A673 (cell line): Measurements from ENCODE around the gene TMEM61. TPM values are rescaled to one million over a fixed set of nuclear protein-coding genes. Genes with fewer than 3 reads are reported as not detected.
"Not testable (repeated sequence)": the region's sequence is repeated elsewhere in the genome, so short reads cannot be mapped to it uniquely, and the experiment has no call there.

Source experiments
- Bru-seq: library from RNA; stranded (reverse); fragments of 400-500 nt; gene quantifications from one replicate; lab custom pipeline; 2021; lab: Mats Ljungman, UMichigan
- BruChase-seq, 2 experiments: library from RNA; stranded (reverse); fragments of 400-500 nt; gene quantifications; one replicate each; lab custom pipeline; 2021; lab: Mats Ljungman, UMichigan
- BruUV-seq: library from RNA; stranded (reverse); fragments of 400-500 nt; replicated peaks from 2 replicates; lab custom pipeline; 2021; lab: Mats Ljungman, UMichigan
- CTCF ChIA-PET: fragments of 300-600 bp; sonication (Branson Sonifier 250); formaldehyde crosslinking; loops from one replicate; lab custom pipeline; 2022; ENCODE audit warnings: antibody characterized with exemption; lab: Charles Lee
- POLR2A ChIA-PET: fragments of 300-600 bp; sonication (Branson Sonifier 250); formaldehyde crosslinking; loops from one replicate; lab custom pipeline; 2022; ENCODE audit warnings: antibody characterized with exemption; ENCODE audit not compliant: low non-redundant PET; lab: Charles Lee
- DNase-seq: peaks from one replicate; pipeline ENCODE4 v3.0.0-alpha.2; 2015; ENCODE audit warnings: low spot score
- H3K27ac ChIP-seq: fragments of 200-600 bp; sonication (generic); 2 replicates; pipeline ENCODE4 v1.5.1; 2016; ENCODE audit warnings: mixed run types, low read depth, mild to moderate bottlenecking, mixed read lengths, antibody characterized with exemption, low read length; ENCODE audit not compliant: poor library complexity, severe bottlenecking
- H3K27me3 ChIP-seq: fragments of 200-600 bp; sonication (generic); replicated peaks from 2 replicates; pipeline ENCODE4 v1.6.1; 2017; ENCODE audit warnings: mixed run types, low read depth, mild to moderate bottlenecking, mixed read lengths, antibody characterized with exemption, low read length; ENCODE audit not compliant: insufficient read depth, poor library complexity
- H3K36me3 ChIP-seq: fragments of 200-600 bp; sonication (generic); 2 replicates; pipeline ENCODE4 v1.6.1; 2016; ENCODE audit warnings: mixed run types, mild to moderate bottlenecking, mixed read lengths, antibody characterized with exemption, low read length; ENCODE audit not compliant: insufficient read depth, poor library complexity, severe bottlenecking
- H3K4me1 ChIP-seq: fragments of 200-600 bp; sonication (generic); 2 replicates; pipeline ENCODE4 v1.6.1; 2017; ENCODE audit warnings: mixed run types, mild to moderate bottlenecking, mixed read lengths, antibody characterized with exemption, low read length; ENCODE audit not compliant: insufficient read depth, poor library complexity, severe bottlenecking
- H3K4me3 ChIP-seq: fragments of 200-600 bp; sonication (generic); 2 replicates; pipeline ENCODE4 v1.5.1; 2016; ENCODE audit warnings: low read depth, mixed run types, mild to moderate bottlenecking, mixed read lengths, low read length; ENCODE audit not compliant: poor library complexity, severe bottlenecking
- H3K9me3 ChIP-seq: fragments of 200-600 bp; sonication (generic); 2 replicates; pipeline ENCODE4 v1.6.1; 2016; ENCODE audit warnings: mixed run types, low read depth, mild to moderate bottlenecking, mixed read lengths, antibody characterized with exemption, low read length; ENCODE audit not compliant: poor library complexity, severe bottlenecking
- EZH2 ChIP-seq: fragments of 200-600 bp; sonication (generic); IDR thresholded peaks from 2 replicates; pipeline ENCODE4 v1.6.1; 2017; ENCODE audit warnings: borderline replicate concordance, low read depth, mild to moderate bottlenecking, mixed read lengths, antibody characterized with exemption, low read length; ENCODE audit not compliant: poor library complexity, severe bottlenecking
- intact Hi-C: fragments of 100-400 bp; cut with micrococcal nuclease; formaldehyde crosslinking; loops from one replicate; pipeline ENCODE4 v1.10.0; 2022; ENCODE audit not compliant: unreplicated experiment
- long read RNA-seq: library from polyadenylated mRNA; stranded (forward); transcript quantifications from one replicate; pipeline ENCODE4 v2.0.0, GENCODE V29; 2022
- total RNA-seq: library from RNA; stranded (reverse); gene quantifications from 2 replicates; pipeline ENCODE4 v1.2.3, GENCODE V29; 2021
- TF ChIP-seq, protein P1 (sequence below): fragments of 300-800, 200-600 bp; sonication (generic); conservative IDR thresholded peaks from 2 replicates; pipeline ENCODE4 v1.5.1; 2017; ENCODE audit warnings: low read depth, mild to moderate bottlenecking, antibody characterized with exemption, low read length, moderate library complexity, mixed read lengths

Gene TMEM61
- total RNA-seq (not detected in 2 replicates), Bru-seq, nascent RNA (percentile 7 among the genes with signal in this experiment), BruChase-seq, experiment 1, labeled RNA remaining after a 2-hour chase (not detected), BruChase-seq, experiment 2, labeled RNA remaining after a 6-hour chase (not detected)
- long read RNA-seq, result 0 reads

DNA sequence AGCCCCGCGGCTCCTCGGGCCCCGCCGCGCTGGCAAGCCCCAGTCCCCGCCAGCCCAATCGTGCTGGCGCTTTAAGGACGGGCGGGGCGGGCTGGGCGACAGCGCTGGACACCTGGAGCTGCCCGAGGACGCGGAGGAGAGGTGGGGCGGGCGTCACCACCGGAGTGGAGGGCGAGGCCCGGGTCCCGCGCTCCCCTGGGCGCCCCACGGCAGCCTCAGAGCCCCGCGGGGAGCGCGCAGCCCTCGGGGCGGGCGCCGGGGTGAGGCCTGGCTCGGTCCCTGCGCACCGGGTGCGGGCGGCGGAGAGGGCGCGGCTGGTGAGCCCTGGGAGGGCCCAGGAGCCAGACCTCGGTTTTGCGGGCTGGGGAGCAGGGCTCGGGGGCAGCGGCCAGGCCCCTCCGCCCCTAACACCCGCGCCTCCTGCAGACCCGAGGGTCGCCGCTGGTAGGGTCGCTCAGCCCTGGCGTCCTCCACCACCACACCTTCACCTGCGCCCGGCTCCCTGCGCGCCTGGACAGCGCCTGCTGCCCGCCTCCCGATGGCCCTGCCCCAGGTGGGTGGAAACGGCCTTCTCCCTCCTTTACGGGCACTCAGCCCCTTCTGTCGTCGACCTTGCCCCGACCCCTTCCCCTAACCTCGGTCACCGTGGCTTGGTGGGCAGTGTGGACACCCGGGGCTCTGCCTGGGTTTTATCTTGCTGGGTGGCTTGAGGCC lies at the start of gene TMEM61:
Gene TMEM61 (plus strand): TSS at position 101 of the 714 bp plus-strand sequence. CDS start 438 bp downstream, at position 539.
- no peak for TF ChIP-seq EZH2
- TF ChIP-seq, protein P1, sequence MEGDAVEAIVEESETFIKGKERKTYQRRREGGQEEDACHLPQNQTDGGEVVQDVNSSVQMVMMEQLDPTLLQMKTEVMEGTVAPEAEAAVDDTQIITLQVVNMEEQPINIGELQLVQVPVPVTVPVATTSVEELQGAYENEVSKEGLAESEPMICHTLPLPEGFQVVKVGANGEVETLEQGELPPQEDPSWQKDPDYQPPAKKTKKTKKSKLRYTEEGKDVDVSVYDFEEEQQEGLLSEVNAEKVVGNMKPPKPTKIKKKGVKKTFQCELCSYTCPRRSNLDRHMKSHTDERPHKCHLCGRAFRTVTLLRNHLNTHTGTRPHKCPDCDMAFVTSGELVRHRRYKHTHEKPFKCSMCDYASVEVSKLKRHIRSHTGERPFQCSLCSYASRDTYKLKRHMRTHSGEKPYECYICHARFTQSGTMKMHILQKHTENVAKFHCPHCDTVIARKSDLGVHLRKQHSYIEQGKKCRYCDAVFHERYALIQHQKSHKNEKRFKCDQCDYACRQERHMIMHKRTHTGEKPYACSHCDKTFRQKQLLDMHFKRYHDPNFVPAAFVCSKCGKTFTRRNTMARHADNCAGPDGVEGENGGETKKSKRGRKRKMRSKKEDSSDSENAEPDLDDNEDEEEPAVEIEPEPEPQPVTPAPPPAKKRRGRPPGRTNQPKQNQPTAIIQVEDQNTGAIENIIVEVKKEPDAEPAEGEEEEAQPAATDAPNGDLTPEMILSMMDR, result no peak
- no peak within 1 kb of the TSS for H3K27ac ChIP-seq
- no peak for DNase-seq
- ChIA-PET POLR2A (no interaction called here), CTCF (no interaction called here)
- H3K9me3 ChIP-seq, result no peaks in the 10 kb centered on the region
- H3K4me1 ChIP-seq, result peaks cover 6% of the 10 kb centered on the region
- intact Hi-C loops, result no loop called here
- BruUV-seq, result no TSS peak
- peaks cover 6% of the 10 kb centered on the region for H3K27me3 ChIP-seq
- no peaks in the 10 kb centered on the region for H3K36me3 ChIP-seq
- no peak within 1 kb of the TSS for H3K4me3 ChIP-seq

DNA sequence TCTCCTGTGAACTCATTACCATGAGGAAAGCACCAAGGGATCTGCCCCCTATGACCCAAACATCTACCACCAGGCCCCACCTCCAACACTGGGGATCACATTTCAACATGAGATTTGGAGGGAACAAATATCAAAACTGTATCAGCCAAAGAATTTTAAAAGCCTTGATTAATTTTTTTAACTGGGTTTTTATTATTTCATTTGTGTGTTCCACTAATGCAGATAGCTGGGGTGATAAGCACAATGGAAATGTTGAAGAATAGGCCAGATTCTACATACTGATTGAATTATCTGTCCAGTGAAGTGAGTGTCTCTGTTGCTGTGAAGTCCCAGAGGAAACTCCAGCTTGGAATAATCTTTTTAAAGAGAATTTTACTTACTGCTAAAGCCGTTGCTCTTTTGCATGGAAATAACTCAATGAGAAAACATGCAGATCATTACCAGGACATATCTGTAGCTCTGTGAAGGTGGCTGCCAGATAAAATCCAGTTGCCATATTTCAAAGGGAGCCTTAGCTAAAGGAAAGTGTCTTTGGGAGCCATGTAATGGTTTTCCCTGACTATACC lies 49.1 kb upstream of the TMEM61 start:
- Histone ChIP-seq H3K4me3 (no peak overlapping the region), H3K27ac (no peak overlapping the region), H3K4me1 (peaks cover 16% of the 10 kb centered on the region), H3K27me3 (no peaks in the 10 kb centered on the region), H3K36me3 (no peaks in the 10 kb centered on the region), H3K9me3 (no peaks in the 10 kb centered on the region)
- intact Hi-C loops, result no loop called here
- no TSS peak for BruUV-seq
- no peak for DNase-seq
- ChIA-PET CTCF (interaction anchor here (0.5 kb wide), 1 partner anchor 251 kb away, joined by 3 read pairs; no protein-coding TSS in a partner anchor), POLR2A (no interaction called here)
- no peak for TF ChIP-seq EZH2
- TF ChIP-seq, protein P1, result no peak

DNA sequence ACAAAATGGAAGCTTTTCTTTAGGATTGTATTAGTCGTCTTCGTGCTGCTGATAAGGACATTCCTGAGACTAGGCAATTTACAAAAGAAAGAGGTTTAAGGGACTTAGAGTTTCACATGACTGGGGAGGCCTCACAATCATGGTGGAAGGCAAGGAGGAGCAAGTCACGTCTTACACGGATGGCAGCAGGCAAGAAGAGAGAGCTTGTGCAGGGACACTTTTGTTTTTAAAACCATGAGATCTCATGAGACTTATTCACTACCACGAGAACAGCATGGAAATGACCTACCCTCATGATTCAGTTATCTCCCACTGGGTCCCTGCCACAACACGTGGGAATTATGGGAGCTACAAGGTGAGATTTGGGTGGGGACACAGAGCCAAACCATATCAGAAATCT lies 46.3 kb upstream of the TMEM61 start:
- H3K36me3 ChIP-seq, intact Hi-C loops, DNase-seq, H3K27me3 ChIP-seq, POLR2A ChIA-PET, BruUV-seq, H3K4me3 ChIP-seq, CTCF ChIA-PET, H3K27ac ChIP-seq, H3K9me3 ChIP-seq: not testable (repeated sequence)
- H3K4me1 ChIP-seq, result peaks cover 11% of the 10 kb centered on the region
